Hematopoietic multipotent progenitor cell treated with erythropoietin and hydrocortisone succinate and interleukin-3 and kit ligand, for 8 days (in vitro differentiated cells): Measurements from ENCODE around the gene AKAP14.
"Not testable (repeated sequence)": the region's sequence is repeated elsewhere in the genome, so short reads cannot be mapped to it uniquely, and the experiment has no call there.

Experiments
- DNase-seq: peaks from one replicate; pipeline ENCODE4 v3.0.0-alpha.2; 2015

AKAP14 gene

GRCh38 chrX:119895843-119896326 is at the start of gene AKAP14:
AKAP14 (plus strand) TSS chrX:119895893; CDS start chrX:119903224, 7,331 bp downstream.
- no peak for DNase-seq

DNA sequence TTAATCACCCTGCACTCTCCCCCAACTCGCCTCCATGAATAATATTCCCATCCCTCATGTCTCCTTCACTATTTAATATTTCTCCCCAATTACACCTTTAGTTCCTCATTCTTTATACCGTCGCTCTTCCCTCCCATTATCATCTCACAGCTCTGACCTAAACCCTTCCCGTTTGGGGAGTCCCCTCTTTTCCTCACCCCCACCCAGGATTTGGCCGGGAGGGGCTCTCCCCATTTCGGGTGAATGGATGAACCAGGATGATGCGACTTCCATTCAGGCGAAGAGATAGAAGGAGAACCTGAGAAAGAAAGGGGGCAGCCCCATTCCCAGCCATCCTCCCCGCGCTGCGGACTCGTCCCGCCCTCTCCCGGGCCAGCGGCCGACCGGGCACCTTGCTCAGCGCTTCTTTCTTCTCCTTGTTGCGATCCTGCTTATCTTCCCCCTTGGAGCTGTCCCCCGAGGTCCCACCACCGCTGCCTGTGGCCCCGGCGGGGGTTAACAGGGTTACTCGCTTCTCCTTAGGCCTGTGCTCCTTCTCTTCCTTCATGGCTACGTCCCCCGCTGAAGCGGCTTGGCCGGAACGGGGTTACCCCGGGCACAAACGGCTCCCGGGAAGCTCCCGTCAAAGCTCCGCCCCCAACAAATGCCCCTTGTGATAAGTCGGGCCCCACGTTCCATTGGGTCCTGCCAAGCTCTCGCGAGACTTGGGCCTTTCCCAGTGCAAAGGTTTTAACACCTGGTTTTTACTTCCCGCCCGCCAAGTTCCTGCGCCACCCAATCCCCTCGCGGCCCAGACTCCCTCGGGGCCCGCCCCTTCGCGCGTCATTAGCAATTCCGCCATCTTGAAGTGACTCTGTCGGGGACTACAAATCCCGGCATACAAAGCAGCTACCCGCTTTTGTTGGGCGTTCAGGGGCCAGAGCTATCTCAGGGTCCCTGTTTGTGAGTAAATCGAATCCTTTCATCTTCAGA is 43.0 kb upstream of the AKAP14 start, which contains the start of gene UPF3B:
Gene UPF3B (minus strand): TSS at position 582 of the 972 bp plus-strand sequence. CDS start 35 bp downstream, at position 547.
- DNase-seq: peak; percentile 98

DNA sequence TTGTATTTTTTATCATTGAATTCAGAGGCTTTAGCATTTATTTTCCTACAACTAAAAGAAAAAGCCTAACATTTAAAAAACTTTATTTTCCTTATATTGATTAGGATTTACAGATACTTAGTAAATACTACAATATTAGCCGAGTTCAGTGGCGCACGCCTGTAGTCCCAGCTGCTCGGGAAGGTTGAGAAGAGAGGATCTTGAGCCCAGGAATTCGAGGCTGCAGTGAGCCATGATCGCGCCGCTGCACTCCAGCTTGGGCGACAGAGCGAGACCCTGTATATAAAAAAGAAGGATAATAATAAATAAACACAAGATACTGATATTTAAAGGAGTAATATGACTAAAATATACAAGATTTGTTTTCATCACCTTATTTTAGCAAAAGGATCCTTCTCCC is 42.2 kb upstream of the AKAP14 start:
- no peak for DNase-seq

DNA sequence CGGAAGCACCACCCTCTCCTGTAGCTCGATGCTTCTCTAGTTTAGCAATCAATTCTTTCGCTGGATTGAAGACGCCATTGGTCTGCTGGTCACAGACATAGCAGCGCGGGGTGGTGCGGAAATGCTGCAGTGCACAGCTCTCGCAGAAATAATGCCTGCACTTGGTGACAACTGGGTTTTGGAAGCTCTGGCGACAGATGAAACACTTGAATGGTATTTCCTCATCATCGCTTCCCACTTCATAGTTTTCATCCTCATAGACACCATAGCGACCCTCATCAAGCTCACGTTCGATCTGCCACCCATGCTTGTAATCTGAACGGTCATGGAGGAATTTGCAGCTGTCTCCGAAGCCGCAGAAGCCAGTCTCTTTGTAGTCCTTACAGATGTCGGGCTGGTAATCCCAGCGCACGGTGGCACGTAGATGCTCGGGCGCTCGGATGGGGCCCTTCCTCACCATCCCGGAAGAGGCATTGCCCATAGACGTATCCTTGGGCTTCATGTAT is 25.0 kb upstream of the AKAP14 start:
- peak; percentile 23 for DNase-seq

DNA sequence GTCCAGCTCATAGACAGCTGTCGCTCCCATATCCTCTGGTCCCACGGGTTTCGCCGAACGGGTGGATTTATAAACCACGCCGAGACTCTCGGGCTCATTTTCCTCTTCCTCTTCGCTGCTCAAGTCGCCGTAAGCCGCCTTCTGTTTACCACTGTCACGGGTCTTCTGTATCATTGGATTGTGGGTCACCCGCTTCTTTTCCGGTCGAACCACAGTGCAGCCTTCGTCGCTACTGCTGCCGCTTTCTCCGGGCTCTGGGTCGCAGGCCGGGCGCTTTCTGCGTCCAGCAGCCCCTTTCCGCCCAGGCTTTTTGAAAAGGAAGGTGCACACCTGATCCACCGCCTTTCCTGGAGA is 24.5 kb upstream of the AKAP14 start:
- no peak for DNase-seq

GRCh38 chrX:119871599-119872395 is 23.9 kb upstream of the AKAP14 start, which contains the start of the genes NDUFA1 and RNF113A:
NDUFA1 (plus strand) TSS chrX:119871832; CDS start chrX:119871912, 80 bp downstream.
RNF113A (minus strand) TSS chrX:119871733; CDS start chrX:119871613, 120 bp downstream.
- peak; percentile 89 for DNase-seq

- DNase-seq: no peak
Measured at GRCh38 chrX:119878740-119879139, 17.0 kb upstream of the AKAP14 start.

- no peak for DNase-seq
Measured at GRCh38 chrX:119880076-119880475, 15.6 kb upstream of the AKAP14 start.

DNA sequence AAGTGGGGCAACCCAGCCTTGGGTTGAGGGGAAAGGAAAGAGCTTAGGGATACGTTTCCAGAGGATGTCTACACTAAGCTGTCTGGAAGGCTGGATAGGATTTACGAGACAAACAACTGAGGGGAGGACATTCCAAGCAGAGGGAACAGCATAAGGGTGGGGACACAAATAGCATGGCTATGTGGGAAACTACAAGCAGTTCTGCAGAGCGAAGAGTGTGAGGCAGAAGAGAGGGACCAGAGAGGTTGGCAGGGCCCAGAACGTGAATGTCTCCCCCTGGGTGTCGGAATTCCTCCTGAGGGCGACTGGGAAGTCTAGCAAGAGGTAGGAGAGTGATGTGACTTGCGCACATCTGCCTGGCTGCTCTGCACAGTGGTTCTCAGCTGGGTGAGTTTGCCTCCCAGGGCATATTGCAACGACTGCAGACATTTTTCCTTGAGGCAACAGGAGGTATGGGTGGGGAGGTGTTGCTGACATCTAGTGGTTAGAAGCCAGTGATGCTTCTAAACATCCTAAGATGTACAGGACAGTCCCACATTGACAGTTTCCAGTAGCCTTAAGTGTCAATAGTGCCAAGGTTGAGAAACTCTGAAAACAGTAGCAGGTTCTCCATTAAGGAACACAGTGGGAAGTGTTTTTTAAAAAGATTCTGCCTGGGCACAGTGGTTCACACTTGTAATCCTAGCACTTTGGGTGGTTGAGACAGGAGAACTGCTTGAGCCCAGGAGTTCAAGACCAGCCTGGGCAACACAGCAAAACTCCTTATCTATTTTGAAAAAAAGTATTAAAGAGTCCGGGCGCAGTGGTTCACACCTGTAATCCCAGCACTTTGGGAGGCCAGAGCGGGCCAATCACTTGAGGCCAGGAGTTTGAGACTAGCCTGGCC is 14.9 kb upstream of the AKAP14 start:
- peak; percentile 65 for DNase-seq

DNA sequence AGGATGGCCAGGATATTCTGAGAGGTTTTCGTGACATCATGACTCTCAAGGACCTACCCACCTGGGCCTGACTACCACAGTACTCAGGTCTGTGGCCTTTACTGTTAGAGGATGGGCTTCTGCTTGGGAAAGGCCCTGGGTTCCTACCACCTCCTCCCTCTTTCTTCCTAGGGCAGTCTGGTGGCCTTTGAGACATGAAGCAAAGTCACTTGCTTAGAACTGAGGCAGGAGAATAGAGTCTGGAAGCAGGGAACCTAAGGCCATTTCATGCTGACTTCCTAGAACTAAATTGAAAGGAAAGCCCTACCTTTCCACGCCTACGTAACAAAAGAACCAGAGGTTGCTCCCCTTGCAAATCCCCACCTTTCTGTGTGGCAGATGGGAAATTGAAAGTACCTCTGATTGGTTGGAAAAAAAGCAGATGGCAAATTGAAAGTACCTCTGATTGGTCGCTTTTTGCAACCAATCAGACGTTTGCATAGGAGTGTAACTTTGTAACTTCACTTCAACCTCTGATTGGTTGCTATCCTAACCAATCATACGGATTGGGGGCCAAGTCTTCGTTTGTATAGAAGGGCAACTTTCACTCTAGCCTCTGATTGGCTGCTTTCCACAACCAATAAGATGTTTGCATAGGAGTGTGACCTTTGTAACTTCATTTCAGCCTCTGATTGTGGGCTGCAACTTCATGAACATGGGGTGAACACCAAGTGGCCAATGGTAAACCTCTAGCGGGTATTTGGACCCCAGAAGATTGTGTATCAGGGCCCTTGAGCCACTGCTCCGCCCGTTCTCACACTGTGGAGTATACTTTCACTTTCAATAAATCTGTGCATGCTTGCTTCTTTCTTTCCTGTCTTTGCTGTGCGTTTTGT is 9.9 kb upstream of the AKAP14 start:
- peak; percentile 47 for DNase-seq

DNA sequence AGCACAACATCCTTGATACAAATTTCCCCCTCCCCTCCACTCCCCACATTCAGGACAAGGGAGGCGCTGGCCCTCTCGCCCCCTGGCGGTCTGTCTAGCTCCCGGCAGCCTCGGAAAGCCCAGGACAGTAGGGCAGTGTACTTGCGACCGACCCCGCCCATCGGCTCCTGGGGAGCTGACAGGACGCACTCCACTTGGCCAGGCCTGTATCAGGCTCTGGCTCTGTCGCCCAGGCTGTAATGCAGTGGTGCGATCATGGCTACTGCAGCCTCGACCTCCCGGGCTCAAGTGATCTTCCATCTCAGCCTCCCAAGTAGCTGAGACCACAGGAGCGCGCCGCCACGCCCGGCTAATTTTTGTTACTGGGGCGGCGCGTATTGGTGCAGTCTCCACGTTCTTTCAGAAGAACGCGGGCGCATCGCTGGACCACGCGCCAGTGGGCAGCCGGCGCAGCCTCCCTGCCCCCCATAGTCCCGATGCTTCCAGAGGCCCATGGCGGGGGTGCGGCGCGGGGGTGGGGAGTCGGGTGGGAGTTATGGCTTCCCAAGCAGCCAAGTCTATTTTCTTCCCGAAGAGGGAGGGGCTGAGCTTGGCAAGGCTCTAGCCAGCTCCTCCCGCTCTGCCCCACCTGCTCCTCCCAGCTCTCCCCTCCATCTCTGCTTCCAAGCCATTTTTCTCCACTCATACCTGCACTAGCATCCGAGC is 7.8 kb upstream of the AKAP14 start:
- DNase-seq: peak; percentile 68

GRCh38 chrX:119890626-119891025 is 5.1 kb upstream of the AKAP14 start:
- not testable (repeated sequence) for DNase-seq

GRCh38 chrX:119891961-119892692 is 3.6 kb upstream of the AKAP14 start:
- DNase-seq: not testable (repeated sequence)

- no peak for DNase-seq
Measured at GRCh38 chrX:119899125-119899524, 3.4 kb downstream of the AKAP14 start.

GRCh38 chrX:119900976-119901375 is 5.3 kb downstream of the AKAP14 start:
- no peak for DNase-seq

DNA sequence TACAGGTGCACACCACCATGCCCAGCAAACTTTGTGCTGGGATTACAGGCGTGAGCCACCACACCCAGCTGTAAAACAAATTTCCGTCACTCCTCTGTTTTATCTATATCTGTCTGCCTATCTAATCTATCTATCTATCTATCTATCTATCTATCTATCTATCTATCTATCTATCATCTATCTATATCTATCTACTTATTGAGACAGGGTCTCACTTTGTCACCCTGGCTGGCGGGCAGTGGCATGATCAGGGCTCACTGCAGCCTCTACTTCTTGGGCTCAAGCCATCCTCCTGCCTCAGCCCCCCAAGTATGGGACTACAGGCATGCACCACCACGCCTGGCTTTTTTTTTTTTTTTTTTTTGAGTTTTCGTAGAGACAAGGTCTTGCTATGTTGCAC is 20.6 kb downstream of the AKAP14 start:
- no peak for DNase-seq

DNA sequence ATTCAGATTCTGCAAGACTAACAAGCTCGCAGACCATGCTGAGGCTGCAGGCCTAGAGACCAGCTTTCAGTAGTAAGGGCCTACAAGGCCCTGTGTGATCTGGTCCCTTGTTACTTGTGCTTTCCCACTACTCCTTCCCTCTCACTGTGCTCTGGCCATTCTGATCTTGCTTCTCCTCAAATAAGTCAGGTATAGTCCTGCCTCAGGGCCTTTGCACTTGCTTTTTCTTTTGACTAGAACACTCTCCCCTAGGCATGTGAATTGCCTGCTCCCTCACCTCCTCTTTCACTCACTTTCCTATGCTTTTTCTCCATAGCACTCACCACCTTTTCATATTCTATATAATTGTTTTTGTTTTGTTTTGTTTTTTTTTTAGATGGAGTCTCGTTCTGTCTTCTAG is 22.2 kb downstream of the AKAP14 start:
- no peak for DNase-seq

DNA sequence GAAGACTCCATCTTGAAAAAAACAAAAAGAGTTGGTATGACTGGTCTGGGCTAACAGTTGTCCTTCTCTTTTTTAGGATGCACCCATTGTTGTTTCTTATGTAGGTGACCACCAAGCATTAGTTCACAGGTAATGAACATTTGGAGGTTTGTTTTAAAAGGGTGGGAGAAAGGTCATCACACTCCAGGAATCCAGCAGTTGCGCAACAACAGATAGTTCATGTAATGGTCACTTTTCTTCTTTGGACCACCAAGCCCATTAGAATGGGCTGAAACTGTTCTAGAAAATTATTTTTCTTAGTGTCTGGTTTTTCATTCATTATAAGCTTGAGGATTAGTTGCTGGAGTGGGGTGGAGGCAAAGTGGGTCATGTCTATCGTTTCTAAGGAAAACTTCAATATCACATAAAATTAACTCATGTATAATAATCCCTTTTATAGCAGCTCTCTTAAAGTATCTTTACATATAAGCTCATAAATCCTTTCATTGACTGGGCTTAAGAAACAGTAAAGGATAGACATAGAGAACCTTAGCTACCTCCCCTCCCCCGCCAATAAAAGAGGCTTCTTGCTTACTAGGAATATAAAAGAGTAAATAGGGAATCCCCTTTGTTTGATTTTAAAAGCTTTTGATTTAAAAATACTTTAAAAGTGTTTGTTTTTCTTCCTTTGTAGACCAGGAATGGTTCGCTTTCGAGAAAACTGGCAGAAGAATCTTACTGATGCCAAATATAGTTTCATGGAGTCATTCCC is 24.3 kb downstream of the AKAP14 start:
- no peak for DNase-seq

- not testable (repeated sequence) for DNase-seq
Measured at GRCh38 chrX:119922391-119922790, 26.7 kb downstream of the AKAP14 start.
